Frontal cortex (tissue), 4 donors: ENCODE results near the gene C12orf76. TPM values are rescaled to one million over a fixed set of nuclear protein-coding genes. Genes with fewer than 3 reads are reported as not detected.
"Not testable (repeated sequence)": the region's sequence is repeated elsewhere in the genome, so short reads cannot be mapped to it uniquely, and the experiment has no call there.

Experiments
- DNase-seq, 2 donors: peaks; one replicate each; pipeline ENCODE4 v3.0.0; 2012; ENCODE audit warnings: low spot score in 2 of 2
- FAIRE-seq: peaks from 2 replicates; lab custom pipeline; 2012; peaks lifted over from hg19 to GRCh38; lab: Jason Lieb, UNC
- total RNA-seq: library from RNA; depleted of rRNA; stranded (reverse); fragments of >200 nt; gene quantifications from one replicate; pipeline ENCODE4 v1.2.3, GENCODE V29; 2014
- donor health status: control.
- donor health status: control.
- donor health status: control.

C12orf76 gene
- total RNA-seq, 1 donor from 2014 or later = 113 TPM

DNA sequence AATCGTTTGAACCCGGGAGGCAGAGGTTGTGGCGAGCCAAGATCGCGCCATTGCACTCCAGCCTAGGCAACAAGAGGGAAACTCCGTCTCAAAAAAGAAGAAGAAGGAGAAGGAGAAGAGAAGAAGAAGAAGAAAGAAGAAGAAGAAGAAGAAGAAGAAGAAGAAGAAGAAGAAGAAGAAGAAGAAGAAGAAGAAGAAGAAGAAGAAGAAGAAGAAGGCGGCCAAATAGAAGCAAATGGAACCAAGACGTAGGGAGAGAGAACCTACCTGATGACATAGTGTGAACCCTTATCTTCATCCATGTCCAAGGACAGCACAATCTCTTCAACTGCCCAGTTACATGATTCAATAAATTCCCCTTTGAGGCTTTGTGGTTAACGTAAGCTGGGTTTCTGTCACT, 19.8 kb upstream of the C12orf76 start:
- FAIRE-seq, DNase-seq: not testable (repeated sequence)

DNA sequence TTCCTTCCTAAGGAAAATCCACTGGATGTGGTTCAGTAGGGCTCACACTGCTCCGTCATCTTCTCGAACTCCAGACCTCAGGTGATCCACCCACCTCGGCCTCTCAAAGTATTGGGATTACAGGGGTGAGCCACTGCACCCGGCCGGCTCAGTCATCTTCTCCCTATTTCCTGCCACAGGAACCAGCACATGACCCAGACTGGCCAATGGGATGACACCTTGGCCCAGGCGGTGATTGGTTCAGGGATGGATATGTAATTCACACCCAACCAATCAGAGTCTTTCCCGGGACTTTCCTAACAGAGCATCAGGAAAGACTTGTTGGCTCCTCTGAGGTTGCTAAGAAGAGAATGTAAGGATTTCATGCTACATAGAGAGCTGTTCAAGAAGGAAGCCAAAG, 19.2 kb upstream of the C12orf76 start:
- no peak for FAIRE-seq
- no peak for DNase-seq

DNA sequence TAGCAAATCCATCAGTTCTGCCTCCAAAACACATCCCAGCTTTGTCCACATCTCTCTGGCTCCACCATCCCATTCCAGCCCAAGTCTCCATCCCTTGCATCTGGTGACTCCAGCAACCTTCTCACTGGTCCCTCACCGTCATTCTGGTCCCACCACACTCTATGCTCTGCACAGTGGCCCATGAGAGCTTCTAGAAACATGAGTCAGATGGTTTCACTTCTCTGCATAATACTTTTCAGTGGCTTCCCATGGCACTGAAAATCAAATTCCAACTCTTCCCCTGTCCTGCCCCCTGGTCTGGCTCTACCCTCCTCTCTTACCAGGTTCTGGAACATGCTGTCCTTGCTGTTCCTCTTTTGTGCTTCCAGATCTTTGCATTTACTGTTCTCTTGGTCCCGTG, 17.2 kb upstream of the C12orf76 start:
- FAIRE-seq = no peak
- no peak for DNase-seq

- FAIRE-seq = no peak
- DNase-seq = no peak
Measured at GRCh38 chr12:110062241-110062640, 13.9 kb upstream of the C12orf76 start.

DNA sequence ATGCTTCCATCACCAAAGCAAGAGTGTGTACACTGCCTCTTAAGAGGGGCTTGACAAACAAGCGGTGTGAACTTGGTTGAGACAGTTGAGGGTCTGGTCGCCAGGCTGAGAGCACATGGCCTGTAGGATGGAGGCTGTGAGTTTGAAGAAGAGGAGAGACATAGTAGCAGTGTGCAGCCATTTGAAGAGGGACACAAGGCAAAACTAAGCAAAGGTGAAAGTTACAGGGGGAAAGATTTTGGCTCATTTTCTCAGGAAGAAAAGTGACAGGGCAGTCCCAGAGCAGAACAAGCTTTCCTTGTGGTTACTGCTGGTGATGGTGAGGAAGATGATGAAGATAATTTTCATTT, 11.3 kb upstream of the C12orf76 start:
- DNase-seq = no peak
- FAIRE-seq = no peak

- DNase-seq = no peak
Measured at GRCh38 chr12:110058875-110059615, 10.7 kb upstream of the C12orf76 start.

DNA sequence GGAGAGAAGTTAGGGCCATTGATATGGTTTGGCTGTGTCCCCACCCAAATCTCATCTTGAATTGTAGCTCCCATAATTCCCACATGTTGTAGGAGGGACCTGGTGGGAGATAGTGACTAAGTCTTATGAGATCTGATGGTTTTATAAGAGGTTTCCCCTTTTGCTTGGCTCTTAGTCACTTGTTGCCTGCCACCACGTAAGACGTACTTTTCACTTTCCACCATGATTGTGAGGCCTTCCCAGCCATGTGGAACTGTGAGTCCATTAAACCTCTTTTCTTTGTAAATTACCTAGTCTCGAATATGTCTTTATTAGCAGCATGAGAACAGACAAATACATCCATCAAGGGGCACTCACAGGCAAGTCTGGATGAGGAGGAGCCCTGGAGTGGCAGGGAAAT, 8.3 kb upstream of the C12orf76 start:
- not testable (repeated sequence) for DNase-seq, FAIRE-seq

More at GRCh38 chr12:110058875-110059615, 10.7 kb upstream of the C12orf76 start:
- no peak for FAIRE-seq

- FAIRE-seq, DNase-seq: not testable (repeated sequence)
Measured at GRCh38 chr12:110055375-110056352, 7.3 kb upstream of the C12orf76 start.

DNA sequence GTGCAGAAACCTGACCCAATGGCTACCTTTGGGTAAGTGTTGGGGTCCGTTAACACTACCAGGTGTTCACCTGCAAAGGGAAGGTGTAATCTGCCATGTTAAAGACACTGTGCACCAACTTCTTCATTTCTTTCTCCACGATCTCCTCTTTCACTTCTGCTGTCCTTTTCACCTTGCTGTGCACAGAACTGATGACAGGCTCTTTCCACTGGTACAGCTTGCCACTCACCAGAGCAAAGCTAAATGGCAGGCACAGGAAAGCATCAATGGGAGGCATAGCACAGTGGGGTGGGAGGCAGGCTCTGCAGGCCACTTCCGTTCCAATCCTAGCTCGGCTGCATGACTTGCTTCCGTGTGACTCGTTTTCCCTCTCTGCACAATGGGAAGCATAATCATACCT, 2.6 kb upstream of the C12orf76 start:
- DNase-seq (no peak), FAIRE-seq (no peak)

DNA sequence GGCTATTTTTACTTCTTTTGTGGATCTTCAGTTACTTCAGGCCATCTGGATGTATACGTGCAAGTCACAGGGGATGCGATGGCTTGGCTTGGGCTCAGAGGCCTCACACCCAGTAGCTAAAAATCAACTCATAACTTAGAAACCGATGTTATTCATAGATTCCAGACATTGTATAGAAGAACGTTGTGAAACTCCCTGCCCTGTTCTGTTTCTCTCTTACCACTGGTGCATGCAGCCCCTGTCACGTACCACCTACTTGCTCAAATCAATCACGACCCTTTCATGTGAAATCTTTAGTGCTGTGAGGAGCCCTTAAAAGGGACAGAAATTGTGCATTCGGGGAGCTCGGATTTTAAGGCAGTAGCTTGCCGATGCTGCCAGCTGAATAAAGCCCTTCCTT, 1.3 kb upstream of the C12orf76 start:
- DNase-seq, FAIRE-seq: not testable (repeated sequence)

DNA sequence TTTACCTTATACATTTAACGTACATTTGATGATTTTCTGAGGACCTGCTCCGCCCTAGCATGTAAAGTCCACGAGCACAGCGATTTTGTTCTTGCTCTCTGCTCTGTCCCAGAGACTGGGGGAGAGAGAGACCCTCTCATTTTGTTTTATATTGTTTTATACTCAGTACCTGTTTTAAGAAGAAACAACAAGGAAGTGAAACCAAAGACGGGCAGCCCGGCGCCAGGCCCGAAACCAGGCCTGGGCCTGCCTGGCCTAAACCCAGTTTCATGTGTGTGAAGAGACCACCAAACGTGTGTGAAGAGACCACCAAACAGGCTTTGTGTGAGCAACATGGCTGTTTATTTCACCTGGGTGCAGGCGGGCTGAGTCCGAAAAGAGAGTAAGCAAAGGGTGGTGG, 712 bp upstream of the C12orf76 start:
- not testable (repeated sequence) for FAIRE-seq, DNase-seq

- DNase-seq = no peak
- no peak for FAIRE-seq
Measured at GRCh38 chr12:110047297-110047940, 903 bp downstream of the C12orf76 start.

DNA sequence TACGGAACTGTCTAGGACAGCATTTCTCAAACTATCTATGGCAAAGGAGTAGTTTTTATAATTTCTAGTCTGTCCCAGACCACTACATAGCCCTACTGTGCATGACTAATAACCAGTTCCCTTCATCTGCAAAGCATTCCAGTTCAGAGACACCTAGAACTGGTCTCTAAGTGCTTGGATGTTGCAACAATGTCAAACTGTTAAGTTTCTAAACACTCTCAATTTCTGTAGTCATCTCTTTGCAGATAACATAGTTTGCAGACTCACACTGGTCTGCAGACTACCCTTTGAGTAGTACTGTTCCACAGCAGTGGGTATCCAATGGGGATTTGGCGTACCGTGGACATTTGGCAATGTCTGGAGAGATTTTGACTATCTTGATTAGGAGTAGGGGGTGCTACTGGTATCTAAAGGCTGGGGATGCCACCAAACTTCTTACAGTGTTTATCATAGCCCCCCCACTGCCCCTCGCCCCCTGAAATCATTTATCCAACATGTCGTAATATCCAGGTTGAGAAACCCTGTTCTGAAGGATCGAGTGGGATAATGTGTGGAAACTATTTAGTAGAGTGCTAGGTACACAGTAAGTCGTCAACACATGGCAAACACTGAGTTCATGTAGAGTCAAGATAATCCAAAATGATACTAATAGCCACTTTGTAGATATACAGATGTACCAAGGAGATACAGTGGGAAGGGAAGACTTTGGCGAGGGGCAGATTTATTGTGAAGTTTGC, 1.7 kb downstream of the C12orf76 start:
- DNase-seq = no peak
- FAIRE-seq = no peak

GRCh38 chr12:110042264-110042663, 6.1 kb downstream of the C12orf76 start:
- DNase-seq (no peak), FAIRE-seq (no peak)

DNA sequence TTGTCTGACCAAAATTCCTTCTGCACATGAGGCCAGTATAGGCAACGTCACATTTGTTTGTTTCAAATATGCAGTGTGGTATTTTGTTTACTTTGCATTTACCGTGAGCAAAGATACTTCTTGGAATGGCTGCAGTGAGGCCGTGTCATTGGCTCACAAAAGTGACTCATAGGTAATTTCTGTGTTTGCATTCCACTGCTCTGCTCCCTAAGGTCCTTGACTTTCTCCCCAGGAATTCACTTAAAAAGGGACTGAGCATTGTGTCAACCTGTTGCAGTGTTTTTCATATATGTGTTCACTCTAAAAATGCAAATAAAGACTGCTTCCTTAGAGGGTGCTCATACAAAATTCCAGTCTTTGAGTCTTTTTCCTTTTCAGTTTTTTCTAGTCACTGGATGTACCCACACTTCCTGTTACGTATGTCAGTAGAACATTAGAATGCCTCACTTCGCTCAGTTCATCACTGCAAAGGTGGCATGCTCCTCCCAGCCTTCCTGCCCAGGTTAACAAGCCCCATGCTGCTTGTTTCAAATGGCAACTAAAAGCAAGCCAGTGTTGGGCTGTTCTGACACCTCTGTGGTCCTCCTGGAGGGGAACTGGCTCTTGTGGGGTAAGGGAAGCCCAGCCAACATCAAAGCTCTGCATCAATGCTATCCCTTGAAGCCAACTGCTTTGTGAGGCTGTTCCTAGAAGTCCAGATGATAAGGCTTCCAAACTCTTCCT, 9.1 kb downstream of the C12orf76 start:
- FAIRE-seq (no peak), DNase-seq (no peak)

DNA sequence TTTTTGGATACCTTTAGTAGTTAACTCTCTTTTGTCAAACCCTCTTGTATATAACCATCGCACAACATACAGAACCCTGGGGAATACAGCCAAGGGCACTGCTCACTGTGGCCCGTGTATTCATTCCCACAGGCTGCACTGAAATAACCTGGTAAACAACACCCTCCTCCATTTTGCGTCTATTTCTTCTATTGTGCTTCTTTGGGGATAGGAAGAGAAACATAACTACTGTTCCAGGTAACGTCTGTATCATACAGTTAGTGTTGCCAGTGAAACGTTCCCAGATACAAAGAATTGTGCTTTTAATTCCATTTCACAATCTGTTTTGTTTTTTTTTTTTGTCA, 9.6 kb downstream of the C12orf76 start:
- DNase-seq (no peak), FAIRE-seq (no peak)

DNA sequence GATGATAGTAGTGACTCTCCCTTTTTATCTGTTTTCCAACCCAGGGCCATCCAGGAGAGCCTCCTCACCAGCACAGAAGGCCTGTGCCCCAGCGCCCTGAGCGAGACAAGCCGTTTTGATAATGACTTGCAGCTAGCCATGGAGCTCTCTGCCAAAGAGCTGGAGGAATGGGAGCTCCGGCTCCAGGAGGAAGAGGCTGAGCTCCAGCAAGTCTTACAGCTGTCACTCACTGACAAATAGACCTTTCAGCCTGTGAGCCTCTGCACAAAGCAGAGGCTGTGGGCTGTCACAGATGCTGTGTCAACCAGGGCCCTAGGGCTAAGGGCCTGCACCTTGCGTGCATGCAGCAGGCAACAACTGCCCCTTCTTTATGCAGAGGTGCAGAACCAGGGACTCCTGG, 11.0 kb downstream of the C12orf76 start:
- FAIRE-seq = no peak

GRCh38 chr12:110035534-110036104, 12.7 kb downstream of the C12orf76 start:
- DNase-seq (no peak), FAIRE-seq (no peak)

More for the DNA sequence above, 11.0 kb downstream of the C12orf76 start:
- DNase-seq = no peak

- no peak for DNase-seq
- no peak for FAIRE-seq
Measured at GRCh38 chr12:110033888-110034287, 14.4 kb downstream of the C12orf76 start.
